ENCODE results near the gene CCK.

- TF ChIP-seq CTCF (IDR thresholded peaks at IDR 0.05 in 8 of 11, conservative IDR thresholded peaks at IDR 0.05 in 3 of 11): no peak
- no peak for TF ChIP-seq POLR2A (IDR thresholded peaks at IDR 0.05)
- no peak for TF ChIP-seq POLR2AphosphoS5 (IDR thresholded peaks at IDR 0.05)
These were observed 39.2 kb downstream of the CCK start for GRCh38 chr3:42226470-42227425.

Data from spleen (tissue), 7 donors.